Psoas muscle (tissue), 8 donors: ENCODE results near the gene ZNF646. TPM values are rescaled to one million over a fixed set of nuclear protein-coding genes. Genes with fewer than 3 reads are reported as not detected.

Source experiments
- ATAC-seq, 4 donors: fragments of 200-7000 bp; cut with Tn5 transposase; one replicate each; pipeline ENCODE4 v1.9.1; 2020; ENCODE audit warnings: moderate library complexity in 3 of 4, mild to moderate bottlenecking in 2 of 4
- DNase-seq, 2 donors: peaks; one replicate each; pipeline ENCODE4 v3.0.0-alpha.2; 2020
- H3K27ac ChIP-seq: fragments of 200-600 bp; one replicate; pipeline ENCODE4 v1.8.0; 2022
- H3K27me3 ChIP-seq, 3 donors: fragments of 200-600 bp in 1 of 3; one replicate each; pipeline versions ENCODE4 v1.6.1 to v1.8.0; 2013 to 2022; ENCODE audit warnings: low read length in 2 of 3, mild to moderate bottlenecking in 2 of 3, moderate library complexity in 1 of 3; ENCODE audit not compliant: insufficient read depth in 3 of 3
- H3K36me3 ChIP-seq, 2 donors: fragments of 200-600 bp in 1 of 2; one replicate each; pipeline versions ENCODE4 v1.6.1 to v1.8.0; 2013 to 2022; ENCODE audit warnings: low read depth in 1 of 2, mild to moderate bottlenecking in 1 of 2, moderate library complexity in 1 of 2; ENCODE audit not compliant: insufficient read depth in 1 of 2
- H3K4me1 ChIP-seq: fragments of 200-600 bp; one replicate; pipeline ENCODE4 v1.8.0; 2022
- H3K4me3 ChIP-seq: fragments of 200-600 bp; one replicate; pipeline ENCODE4 v1.8.0; 2022; ENCODE audit warnings: mild to moderate bottlenecking
- H3K9me3 ChIP-seq: fragments of 200-600 bp; one replicate; pipeline ENCODE4 v1.8.0; 2022
- WGBS, 3 donors: extraction: QIAGEN DNeasy Blood & Tissue Kit; methylation state at CpG; one replicate each; pipeline versions ENCODE4 v1.1.6 to v1.1.7; 2013; 5-methylcytosine and 5-hydroxymethylcytosine counted together
- intact Hi-C, 2 donors: fragments of 100-400 bp; cut with DNase I; formaldehyde crosslinking; loops; one replicate each; pipeline versions ENCODE4 v1.11.0 to v1.14.2; 2022
- polyA plus RNA-seq, 3 donors: library from polyadenylated mRNA; stranded (reverse); fragments of 200-250 nt; gene quantifications; one replicate each; pipeline ENCODE4 v1.2.3, GENCODE V29; 2013
- total RNA-seq, 4 donors: library from RNA; stranded (reverse); fragmentation: NEBNext Ultra II Directional in 2 of 4; extraction: Animal tissue kit (Norgen Biotek cat#: 25700) in 2 of 4; gene quantifications; one replicate each; pipeline versions ENCODE4 v1.2.1 to v1.2.4, GENCODE V29; 2021 to 2023
- TF ChIP-seq, protein P1 (sequence below): fragments of 200-600 bp; IDR thresholded peaks from one replicate; pipeline ENCODE4 v1.8.0; 2022; ENCODE audit warnings: antibody characterized with exemption
- donor health status: healthy with polysubstance abuse.
- donor health status: DM: no; HTN: no; CAD: no; lungs with moderate emphysema.
- donor health status: Bipolar disorder and iron deficiency.
- donor health status: healthy.
- donor health status: DM: yes; HTN: yes; CAD: no.
- donor health status: DM: no; HTN: no; CAD: no.
- donor health status: DM: no; HTN: no; CAD: no.
- donor health status: DM: yes; HTN: yes; CAD: no.

The ZNF646 gene
- total and polyA plus RNA-seq, 7 donors: 4.0 to 22.6 (median 8.9) TPM

DNA sequence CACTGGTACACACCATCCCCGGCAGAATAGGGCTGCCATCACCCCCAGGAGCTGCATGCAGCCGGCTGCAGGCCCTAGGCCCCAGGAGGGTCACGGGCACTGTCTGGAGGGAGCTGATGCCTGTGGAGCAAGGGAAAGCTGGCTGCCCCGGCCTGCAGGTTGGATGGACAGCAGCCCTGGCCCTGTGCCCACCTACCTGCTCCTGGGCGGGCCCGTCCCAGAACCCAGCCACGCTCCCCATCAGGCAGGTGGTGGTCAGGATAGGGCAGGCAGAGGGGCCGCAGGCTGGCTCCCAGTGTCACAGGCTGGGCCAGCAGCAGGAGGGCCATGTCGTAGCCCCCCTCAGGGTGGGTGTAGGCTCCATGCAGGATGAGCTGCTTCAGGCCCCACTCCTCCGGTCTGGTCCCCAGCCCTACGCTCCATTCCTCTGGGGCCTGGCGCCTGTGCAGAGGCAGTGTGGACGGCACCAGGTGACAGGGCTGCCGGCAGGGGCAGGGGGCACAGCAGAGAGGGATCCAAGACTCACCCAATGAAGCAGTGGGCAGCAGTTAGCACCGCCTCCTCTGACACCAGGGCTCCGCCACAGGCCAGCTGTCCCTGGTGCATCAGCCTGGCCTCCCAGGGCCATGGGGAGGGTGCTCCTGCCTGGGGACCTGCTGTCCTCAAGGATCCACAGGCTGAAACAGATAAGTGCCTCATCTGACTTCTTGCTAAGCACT lies 10.5 kb downstream of the ZNF646 start:
- H3K4me3 ChIP-seq: no peak overlapping the region
- ATAC-seq (peak in 1 of 4 donors; percentile 21), DNase-seq (peak in 1 of 2 donors; percentile 46)
- intact Hi-C loops: no loop called here
- 69 to 73% (median 72%) methylated on average over 16 of the region's 16 CpGs for WGBS, 3 donors
- H3K4me1 ChIP-seq: peaks cover 7% of the 10 kb centered on the region
- peaks cover 4 to 83% of the 10 kb centered on the region in 2 donors for H3K36me3 ChIP-seq
- no peak overlapping the region for H3K27ac ChIP-seq
- H3K27me3 ChIP-seq: no peaks in the 10 kb centered on the region
- TF ChIP-seq, protein P1, sequence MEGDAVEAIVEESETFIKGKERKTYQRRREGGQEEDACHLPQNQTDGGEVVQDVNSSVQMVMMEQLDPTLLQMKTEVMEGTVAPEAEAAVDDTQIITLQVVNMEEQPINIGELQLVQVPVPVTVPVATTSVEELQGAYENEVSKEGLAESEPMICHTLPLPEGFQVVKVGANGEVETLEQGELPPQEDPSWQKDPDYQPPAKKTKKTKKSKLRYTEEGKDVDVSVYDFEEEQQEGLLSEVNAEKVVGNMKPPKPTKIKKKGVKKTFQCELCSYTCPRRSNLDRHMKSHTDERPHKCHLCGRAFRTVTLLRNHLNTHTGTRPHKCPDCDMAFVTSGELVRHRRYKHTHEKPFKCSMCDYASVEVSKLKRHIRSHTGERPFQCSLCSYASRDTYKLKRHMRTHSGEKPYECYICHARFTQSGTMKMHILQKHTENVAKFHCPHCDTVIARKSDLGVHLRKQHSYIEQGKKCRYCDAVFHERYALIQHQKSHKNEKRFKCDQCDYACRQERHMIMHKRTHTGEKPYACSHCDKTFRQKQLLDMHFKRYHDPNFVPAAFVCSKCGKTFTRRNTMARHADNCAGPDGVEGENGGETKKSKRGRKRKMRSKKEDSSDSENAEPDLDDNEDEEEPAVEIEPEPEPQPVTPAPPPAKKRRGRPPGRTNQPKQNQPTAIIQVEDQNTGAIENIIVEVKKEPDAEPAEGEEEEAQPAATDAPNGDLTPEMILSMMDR: no peak
- no peaks in the 10 kb centered on the region for H3K9me3 ChIP-seq

DNA sequence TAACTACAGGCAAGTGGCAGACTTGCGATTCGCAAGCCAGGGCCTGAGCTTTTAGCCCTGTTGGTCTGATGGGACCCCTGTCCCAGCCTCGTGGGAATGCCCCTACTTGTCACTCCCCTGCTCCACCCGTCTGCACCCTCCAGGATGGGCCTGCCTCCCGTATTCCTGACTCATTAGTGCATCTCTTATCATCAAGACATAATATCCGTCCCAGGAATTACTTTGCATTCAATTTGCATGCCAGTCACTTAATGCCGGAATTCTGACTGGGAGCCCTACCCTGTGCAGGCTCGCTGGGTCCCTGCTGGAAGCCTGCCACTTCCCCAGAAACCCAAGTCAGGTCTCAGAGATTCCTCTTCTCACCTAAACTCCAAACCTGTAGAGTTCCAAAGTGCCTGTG lies 11.2 kb downstream of the ZNF646 start:
- WGBS, 3 donors: 59 to 65% (median 60%) methylated on average over 8 of the region's 8 CpGs
- Histone ChIP-seq H3K4me3 (no peak overlapping the region), H3K4me1 (peaks cover 7% of the 10 kb centered on the region), H3K27ac (no peak overlapping the region), H3K27me3 (no peaks in the 10 kb centered on the region), H3K9me3 (no peaks in the 10 kb centered on the region), H3K36me3 (peaks cover under 1 to 82% of the 10 kb centered on the region in 2 donors)
- ATAC-seq (no peak), DNase-seq (no peak)
- intact Hi-C loops: no loop called here
- TF ChIP-seq, protein P1: no peak

DNA sequence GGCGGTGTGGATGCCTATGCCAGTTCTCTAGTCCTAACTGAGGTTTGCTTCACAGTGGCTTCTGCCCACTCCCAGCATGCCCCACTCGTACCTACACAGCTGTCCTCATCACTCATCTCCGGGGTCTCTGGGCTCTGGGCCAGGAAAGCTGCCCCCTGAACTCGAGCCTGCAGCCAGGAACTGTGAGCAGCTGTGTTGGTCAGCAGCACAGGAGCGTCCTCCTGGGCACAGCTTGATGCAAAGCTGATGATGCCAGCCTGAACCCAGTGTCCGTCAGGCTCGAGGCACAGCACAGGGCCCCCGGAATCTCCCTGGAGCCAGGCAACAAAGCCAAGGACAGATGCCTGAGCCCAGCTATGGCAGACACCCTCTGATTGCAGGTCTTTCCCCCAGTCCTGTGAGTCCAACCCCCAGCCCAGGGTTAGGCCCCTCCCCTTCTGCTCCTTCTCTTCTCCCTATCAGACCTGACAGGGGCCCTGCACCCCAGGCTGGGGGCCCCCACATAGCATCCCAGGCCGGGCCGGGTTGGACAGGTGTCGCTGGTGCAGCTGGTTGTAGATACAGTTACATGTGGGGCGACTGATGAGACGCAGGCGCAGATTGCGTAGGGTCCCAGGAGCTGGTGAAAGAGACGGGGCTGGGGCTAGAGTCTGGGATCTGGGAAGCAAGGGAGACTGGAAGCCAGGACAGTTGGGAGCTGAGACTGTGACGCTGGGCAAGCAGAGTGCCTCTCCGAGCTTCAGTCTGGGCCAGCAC lies 11.8 kb downstream of the ZNF646 start:
- Histone ChIP-seq H3K4me1 (peaks cover 7% of the 10 kb centered on the region), H3K36me3 (peaks cover 0 to 81% of the 10 kb centered on the region in 2 donors), H3K27me3 (no peaks in the 10 kb centered on the region), H3K27ac (no peak overlapping the region), H3K4me3 (no peak overlapping the region), H3K9me3 (no peaks in the 10 kb centered on the region)
- DNase-seq (peak in 1 of 2 donors; percentile 48), ATAC-seq (no peak)
- WGBS, 3 donors: 56% methylated on average over 18 of the region's 18 CpGs
- intact Hi-C loops: no loop called here
- TF ChIP-seq, protein P1: no peak

DNA sequence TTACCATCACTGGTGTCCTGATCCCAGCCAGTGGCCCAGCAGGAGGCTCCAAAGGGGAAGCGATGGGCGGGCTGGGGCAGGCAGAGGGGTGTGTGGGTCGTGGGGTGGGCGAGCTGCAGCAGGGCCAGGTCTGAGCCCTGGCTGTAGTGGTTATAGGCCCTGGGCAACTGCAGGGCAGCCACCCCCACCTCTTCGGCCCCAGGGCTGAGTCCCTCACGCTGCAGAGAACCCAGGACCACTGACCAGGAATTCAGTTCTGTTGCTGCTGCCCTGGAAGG lies 12.3 kb downstream of the ZNF646 start:
- H3K4me1 ChIP-seq: peaks cover 7% of the 10 kb centered on the region
- H3K36me3 ChIP-seq: peaks cover 0 to 78% of the 10 kb centered on the region in 2 donors
- WGBS, 3 donors: 64 to 76% (median 66%) methylated on average over 3 to 6 of the region's 6 CpGs
- no peaks in the 10 kb centered on the region for H3K27me3 ChIP-seq
- H3K4me3 ChIP-seq: no peak overlapping the region
- no peaks in the 10 kb centered on the region for H3K9me3 ChIP-seq
- TF ChIP-seq, protein P1: no peak
- no peak overlapping the region for H3K27ac ChIP-seq
- intact Hi-C loops: no loop called here
- peak in 1 of 2 donors; percentile 28 for DNase-seq
- ATAC-seq: no peak
